Astrocyte (in vitro differentiated cells and primary cell): Measurements from ENCODE around the gene INAVA. TPM values are rescaled to one million over a fixed set of nuclear protein-coding genes. Genes with fewer than 3 reads are reported as not detected.

ENCODE experiments used
- DNase-seq: peaks from one replicate; pipeline ENCODE4 v3.0.0-alpha.2; 2010; ENCODE audit warnings: low read depth
- FAIRE-seq: peaks from 2 replicates; lab custom pipeline; 2011; peaks lifted over from hg19 to GRCh38; lab: Jason Lieb, UNC
- H2AFZ ChIP-seq: 2 replicates; pipeline ENCODE4 v1.6.0; 2012; ENCODE audit warnings: low read depth, low read length, inconsistent platforms
- H3K27ac ChIP-seq: 2 replicates; pipeline ENCODE4 v1.5.1; 2011; ENCODE audit warnings: low read depth, low read length, inconsistent platforms
- H3K27me3 ChIP-seq: 2 replicates; pipeline ENCODE4 v1.6.0; 2011; ENCODE audit warnings: low read length, inconsistent platforms; ENCODE audit not compliant: insufficient read depth
- H3K36me3 ChIP-seq: 2 replicates; pipeline ENCODE4 v1.5.1; 2011; ENCODE audit warnings: low read length, inconsistent platforms; ENCODE audit not compliant: insufficient read depth
- H3K4me1 ChIP-seq: 2 replicates; pipeline ENCODE4 v1.5.1; 2011; ENCODE audit warnings: low read length, inconsistent platforms; ENCODE audit not compliant: insufficient read depth
- H3K4me2 ChIP-seq: 2 replicates; pipeline ENCODE4 v1.6.0; 2012; ENCODE audit warnings: low read length, inconsistent platforms
- H3K4me3 ChIP-seq: 2 replicates; pipeline ENCODE4 v1.5.1; 2011; ENCODE audit warnings: low read depth, mild to moderate bottlenecking, low read length, inconsistent platforms; ENCODE audit not compliant: insufficient read depth
- H3K79me2 ChIP-seq: 2 replicates; pipeline ENCODE4 v1.6.0; 2012; ENCODE audit warnings: mild to moderate bottlenecking, low read length, inconsistent platforms; ENCODE audit not compliant: insufficient read depth
- H3K9ac ChIP-seq: 2 replicates; pipeline ENCODE4 v1.6.0; 2012; ENCODE audit warnings: mild to moderate bottlenecking, low read length, inconsistent platforms
- H3K9me3 ChIP-seq: 2 replicates; pipeline ENCODE4 v1.5.1; 2012; ENCODE audit warnings: low read depth, mild to moderate bottlenecking, low read length, inconsistent platforms; ENCODE audit not compliant: insufficient read depth
- H4K20me1 ChIP-seq: 2 replicates; pipeline ENCODE4 v1.6.0; 2012; ENCODE audit warnings: low read length, inconsistent platforms; ENCODE audit not compliant: insufficient read depth
- H3K27ac Mint-ChIP-seq: one replicate; pipeline ENCODE4 v1.8.0; 2021; ENCODE audit warnings: mild to moderate bottlenecking, mixed read lengths; ENCODE audit not compliant: unreplicated experiment
- H3K27me3 Mint-ChIP-seq: one replicate; pipeline ENCODE4 v1.8.0; 2021; ENCODE audit warnings: low read depth, mixed read lengths; ENCODE audit not compliant: unreplicated experiment
- H3K36me3 Mint-ChIP-seq: one replicate; pipeline ENCODE4 v1.8.0; 2021; ENCODE audit warnings: low read depth, mixed read lengths; ENCODE audit not compliant: unreplicated experiment
- H3K4me1 Mint-ChIP-seq: one replicate; pipeline ENCODE4 v1.8.0; 2021; ENCODE audit warnings: low read depth, mixed read lengths; ENCODE audit not compliant: unreplicated experiment
- H3K4me3 Mint-ChIP-seq: one replicate; pipeline ENCODE4 v1.8.0; 2021; ENCODE audit warnings: mild to moderate bottlenecking, moderate library complexity, mixed read lengths; ENCODE audit not compliant: unreplicated experiment
- H3K9me3 Mint-ChIP-seq: one replicate; pipeline ENCODE4 v1.8.0; 2021; ENCODE audit warnings: mild to moderate bottlenecking, mixed read lengths; ENCODE audit not compliant: unreplicated experiment
- CTCF ChIP-seq: IDR thresholded peaks from 2 replicates; pipeline ENCODE4 v1.5.1; 2011; ENCODE audit warnings: low read depth, mild to moderate bottlenecking, inconsistent platforms, low read length, moderate library complexity; ENCODE audit not compliant: insufficient read depth
- EZH2 ChIP-seq: IDR thresholded peaks from 2 replicates; pipeline ENCODE4 v1.6.1; 2012; ENCODE audit warnings: mild to moderate bottlenecking, low read length, inconsistent platforms; ENCODE audit not compliant: insufficient read depth
- total RNA-seq: library from RNA; stranded (reverse); gene quantifications from 2 replicates; pipeline ENCODE4 v1.2.1, GENCODE V29; 2021

INAVA gene
- total RNA-seq, 1 donor from 2014 or later, result 10.3 TPM

GRCh38 chr1:200869376-200869752 lies 25.3 kb upstream of the INAVA start:
- Histone ChIP-seq H3K4me1 (peaks cover 10% of the 10 kb centered on the region), H3K27ac (no peak overlapping the region), H3K27me3 (peaks cover 28% of the 10 kb centered on the region), H2AFZ (no peak overlapping the region), H3K9ac (no peak overlapping the region), H3K4me3 (no peak overlapping the region), H3K79me2 (no peaks in the 10 kb centered on the region), H3K4me2 (no peak overlapping the region), H3K9me3 (no peaks in the 10 kb centered on the region), H4K20me1 (peaks cover 15% of the 10 kb centered on the region), H3K36me3 (peaks cover 2% of the 10 kb centered on the region)
- no peak overlapping the region for H3K27ac Mint-ChIP-seq
- peaks cover 9% of the 10 kb centered on the region for H3K4me1 Mint-ChIP-seq
- FAIRE-seq (no peak), DNase-seq (no peak)
- no peak overlapping the region for H3K4me3 Mint-ChIP-seq
- no peak for TF ChIP-seq CTCF
- no peak for TF ChIP-seq EZH2
- peaks cover 2% of the 10 kb centered on the region for H3K9me3 Mint-ChIP-seq
- peaks cover 15% of the 10 kb centered on the region for H3K27me3 Mint-ChIP-seq
- H3K36me3 Mint-ChIP-seq, result peaks cover 2% of the 10 kb centered on the region

GRCh38 chr1:200869753-200870391 lies 24.8 kb upstream of the INAVA start:
- Histone ChIP-seq H3K27ac (no peak overlapping the region), H3K27me3 (peaks cover 33% of the 10 kb centered on the region), H3K79me2 (no peaks in the 10 kb centered on the region), H3K4me3 (no peak overlapping the region), H3K4me2 (no peak overlapping the region), H2AFZ (no peak overlapping the region), H3K9ac (no peak overlapping the region), H3K36me3 (peaks cover 2% of the 10 kb centered on the region), H4K20me1 (peaks cover 12% of the 10 kb centered on the region), H3K4me1 (peaks cover 10% of the 10 kb centered on the region), H3K9me3 (no peaks in the 10 kb centered on the region)
- peaks cover 2% of the 10 kb centered on the region for H3K9me3 Mint-ChIP-seq
- FAIRE-seq (no peak), DNase-seq (no peak)
- no peak overlapping the region for H3K4me3 Mint-ChIP-seq
- H3K36me3 Mint-ChIP-seq, result peaks cover 2% of the 10 kb centered on the region
- H3K4me1 Mint-ChIP-seq, result peaks cover 9% of the 10 kb centered on the region
- H3K27ac Mint-ChIP-seq, result no peak overlapping the region
- TF ChIP-seq CTCF (no peak), EZH2 (no peak)
- peaks cover 19% of the 10 kb centered on the region for H3K27me3 Mint-ChIP-seq

- no peaks in the 10 kb centered on the region for H3K79me2 ChIP-seq
- no peak within 1 kb of the TSS for H3K27ac ChIP-seq
- H3K27me3 ChIP-seq, result peaks cover 50% of the 10 kb centered on the region
- Mint-ChIP-seq H3K27me3 (peaks cover 32% of the 10 kb centered on the region), H3K27ac (peak within 1 kb of the TSS; percentile 41), H3K4me3 (no peak within 1 kb of the TSS), H3K4me1 (no peaks in the 10 kb centered on the region), H3K9me3 (peaks cover 2% of the 10 kb centered on the region), H3K36me3 (no peaks in the 10 kb centered on the region)
- H3K4me1 ChIP-seq, result peaks cover 10% of the 10 kb centered on the region
- peak within 1 kb of the TSS; percentile 84 for H3K4me2 ChIP-seq
- H3K9me3 ChIP-seq, result no peaks in the 10 kb centered on the region
- peak within 1 kb of the TSS; percentile 60 for H2AFZ ChIP-seq
- FAIRE-seq, result no peak
- H3K4me3 ChIP-seq, result peak within 1 kb of the TSS; percentile 39
- TF ChIP-seq EZH2, result no peak
- TF ChIP-seq CTCF, result no peak
- H4K20me1 ChIP-seq, result no peaks in the 10 kb centered on the region
- no peak within 1 kb of the TSS for H3K9ac ChIP-seq
- DNase-seq, result no peak
- H3K36me3 ChIP-seq, result no peaks in the 10 kb centered on the region
These were observed 22.1 kb upstream of the INAVA start, which contains the start of gene GPR25 for GRCh38 chr1:200872446-200873115. GPR25 (plus strand) TSS chr1:200872981; CDS start chr1:200873038, 57 bp downstream.
